ENCODE data around the gene RHPN2.
"Not testable (repeated sequence)": the region's sequence is repeated elsewhere in the genome, so short reads cannot be mapped to it uniquely, and the experiment has no call there.

DNA sequence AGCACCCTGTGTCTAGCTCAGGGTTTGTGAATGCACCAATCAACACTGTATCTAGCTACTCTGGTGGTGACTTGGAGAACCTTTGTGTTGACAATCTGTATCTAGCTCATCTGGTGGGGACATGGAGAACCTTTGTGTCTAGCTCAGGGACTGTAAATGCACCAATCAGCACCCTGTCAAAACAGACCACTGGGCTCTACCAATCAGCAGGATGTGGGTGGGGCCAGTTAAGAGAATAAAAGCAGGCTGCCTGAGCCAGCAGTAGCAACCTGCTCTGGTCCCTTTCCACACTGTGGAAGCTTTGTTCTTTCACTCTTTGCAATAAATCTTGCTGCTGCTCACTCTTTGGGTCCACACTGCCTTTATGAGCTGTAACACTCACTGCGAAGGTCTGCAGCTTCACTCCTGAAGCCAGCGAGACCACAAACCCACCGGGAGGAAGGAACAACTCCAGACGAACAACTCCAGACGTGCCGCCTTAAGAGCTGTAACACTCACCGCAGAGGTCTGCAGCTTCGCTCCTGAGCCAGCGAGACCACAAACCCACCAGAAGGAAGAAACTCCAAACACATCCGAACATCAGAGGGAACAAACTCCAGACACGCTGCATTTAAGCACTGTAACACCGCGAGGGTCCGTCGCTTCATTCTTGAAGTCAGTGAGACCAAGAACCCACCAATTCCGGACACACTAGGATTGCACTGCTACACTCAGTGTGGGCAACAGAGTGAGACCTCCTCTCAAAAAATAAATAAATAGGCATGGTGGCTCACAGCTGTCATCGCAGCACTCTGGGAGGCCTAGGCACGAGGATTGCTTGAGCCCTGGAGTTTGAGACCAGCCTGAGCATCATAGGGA lies 27.3 kb downstream of the RHPN2 start:
- TF ChIP-seq, protein P1, sequence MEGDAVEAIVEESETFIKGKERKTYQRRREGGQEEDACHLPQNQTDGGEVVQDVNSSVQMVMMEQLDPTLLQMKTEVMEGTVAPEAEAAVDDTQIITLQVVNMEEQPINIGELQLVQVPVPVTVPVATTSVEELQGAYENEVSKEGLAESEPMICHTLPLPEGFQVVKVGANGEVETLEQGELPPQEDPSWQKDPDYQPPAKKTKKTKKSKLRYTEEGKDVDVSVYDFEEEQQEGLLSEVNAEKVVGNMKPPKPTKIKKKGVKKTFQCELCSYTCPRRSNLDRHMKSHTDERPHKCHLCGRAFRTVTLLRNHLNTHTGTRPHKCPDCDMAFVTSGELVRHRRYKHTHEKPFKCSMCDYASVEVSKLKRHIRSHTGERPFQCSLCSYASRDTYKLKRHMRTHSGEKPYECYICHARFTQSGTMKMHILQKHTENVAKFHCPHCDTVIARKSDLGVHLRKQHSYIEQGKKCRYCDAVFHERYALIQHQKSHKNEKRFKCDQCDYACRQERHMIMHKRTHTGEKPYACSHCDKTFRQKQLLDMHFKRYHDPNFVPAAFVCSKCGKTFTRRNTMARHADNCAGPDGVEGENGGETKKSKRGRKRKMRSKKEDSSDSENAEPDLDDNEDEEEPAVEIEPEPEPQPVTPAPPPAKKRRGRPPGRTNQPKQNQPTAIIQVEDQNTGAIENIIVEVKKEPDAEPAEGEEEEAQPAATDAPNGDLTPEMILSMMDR (IDR thresholded peaks at IDR 0.05; ENCODE audit: low read depth, low read length, poor library complexity, severe bottlenecking): not testable (repeated sequence)
- TF ChIP-seq EZH2phosphoT487 (IDR thresholded peaks at IDR 0.05; ENCODE audit: borderline replicate concordance, low read length): not testable (repeated sequence)
